A673 (cell line): Measurements from ENCODE around the gene LGR6. TPM values are rescaled to one million over a fixed set of nuclear protein-coding genes. Genes with fewer than 3 reads are reported as not detected.
A peak's percentile ranks its signal among the peaks of the same experiment; 100 is the strongest.

Experiments used
- BruUV-seq: library from RNA; stranded (reverse); fragments of 400-500 nt; replicated peaks from 2 replicates; lab custom pipeline; 2021; lab: Mats Ljungman, UMichigan
- CTCF ChIA-PET: fragments of 300-600 bp; sonication (Branson Sonifier 250); formaldehyde crosslinking; loops from one replicate; lab custom pipeline; 2022; ENCODE audit warnings: antibody characterized with exemption; lab: Charles Lee
- POLR2A ChIA-PET: fragments of 300-600 bp; sonication (Branson Sonifier 250); formaldehyde crosslinking; loops from one replicate; lab custom pipeline; 2022; ENCODE audit warnings: antibody characterized with exemption; ENCODE audit not compliant: low non-redundant PET; lab: Charles Lee
- DNase-seq: peaks from one replicate; pipeline ENCODE4 v3.0.0-alpha.2; 2015; ENCODE audit warnings: low spot score
- H3K27ac ChIP-seq: fragments of 200-600 bp; sonication (generic); 2 replicates; pipeline ENCODE4 v1.5.1; 2016; ENCODE audit warnings: mixed run types, low read depth, mild to moderate bottlenecking, mixed read lengths, antibody characterized with exemption, low read length; ENCODE audit not compliant: poor library complexity, severe bottlenecking
- H3K27me3 ChIP-seq: fragments of 200-600 bp; sonication (generic); replicated peaks from 2 replicates; pipeline ENCODE4 v1.6.1; 2017; ENCODE audit warnings: mixed run types, low read depth, mild to moderate bottlenecking, mixed read lengths, antibody characterized with exemption, low read length; ENCODE audit not compliant: insufficient read depth, poor library complexity
- H3K36me3 ChIP-seq: fragments of 200-600 bp; sonication (generic); 2 replicates; pipeline ENCODE4 v1.6.1; 2016; ENCODE audit warnings: mixed run types, mild to moderate bottlenecking, mixed read lengths, antibody characterized with exemption, low read length; ENCODE audit not compliant: insufficient read depth, poor library complexity, severe bottlenecking
- H3K4me1 ChIP-seq: fragments of 200-600 bp; sonication (generic); 2 replicates; pipeline ENCODE4 v1.6.1; 2017; ENCODE audit warnings: mixed run types, mild to moderate bottlenecking, mixed read lengths, antibody characterized with exemption, low read length; ENCODE audit not compliant: insufficient read depth, poor library complexity, severe bottlenecking
- H3K4me3 ChIP-seq: fragments of 200-600 bp; sonication (generic); 2 replicates; pipeline ENCODE4 v1.5.1; 2016; ENCODE audit warnings: low read depth, mixed run types, mild to moderate bottlenecking, mixed read lengths, low read length; ENCODE audit not compliant: poor library complexity, severe bottlenecking
- H3K9me3 ChIP-seq: fragments of 200-600 bp; sonication (generic); 2 replicates; pipeline ENCODE4 v1.6.1; 2016; ENCODE audit warnings: mixed run types, low read depth, mild to moderate bottlenecking, mixed read lengths, antibody characterized with exemption, low read length; ENCODE audit not compliant: poor library complexity, severe bottlenecking
- EZH2 ChIP-seq: fragments of 200-600 bp; sonication (generic); IDR thresholded peaks from 2 replicates; pipeline ENCODE4 v1.6.1; 2017; ENCODE audit warnings: borderline replicate concordance, low read depth, mild to moderate bottlenecking, mixed read lengths, antibody characterized with exemption, low read length; ENCODE audit not compliant: poor library complexity, severe bottlenecking
- intact Hi-C: fragments of 100-400 bp; cut with micrococcal nuclease; formaldehyde crosslinking; loops from one replicate; pipeline ENCODE4 v1.10.0; 2022; ENCODE audit not compliant: unreplicated experiment
- total RNA-seq: library from RNA; stranded (reverse); gene quantifications from 2 replicates; pipeline ENCODE4 v1.2.3, GENCODE V29; 2021
- TF ChIP-seq, protein P1 (sequence below): fragments of 300-800, 200-600 bp; sonication (generic); conservative IDR thresholded peaks from 2 replicates; pipeline ENCODE4 v1.5.1; 2017; ENCODE audit warnings: low read depth, mild to moderate bottlenecking, antibody characterized with exemption, low read length, moderate library complexity, mixed read lengths

LGR6 gene
- total RNA-seq, 1 experiment from 2014 or later, result not detected

DNA sequence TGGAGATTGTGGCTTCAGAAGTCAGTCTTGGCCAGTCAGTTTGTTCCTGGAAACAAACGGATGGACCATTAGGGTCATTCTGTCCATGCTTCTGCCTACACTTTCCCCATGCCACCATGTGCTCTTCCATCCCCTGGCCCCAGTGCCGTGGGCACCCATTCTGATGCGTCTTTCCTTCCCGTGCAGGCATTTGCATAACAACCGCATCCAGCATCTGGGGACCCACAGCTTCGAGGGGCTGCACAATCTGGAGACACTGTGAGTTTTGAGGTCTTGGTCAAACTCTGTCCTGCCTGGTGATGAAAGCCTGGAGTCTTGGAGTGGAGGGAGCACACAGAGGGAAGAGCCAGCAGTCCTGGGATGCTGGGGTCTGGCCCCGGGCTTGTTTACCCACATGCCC, 87.0 kb downstream of the LGR6 start:
- Histone ChIP-seq H3K9me3 (no peaks in the 10 kb centered on the region), H3K27ac (no peak overlapping the region), H3K27me3 (no peaks in the 10 kb centered on the region), H3K4me3 (no peak overlapping the region), H3K36me3 (no peaks in the 10 kb centered on the region), H3K4me1 (peaks cover 30% of the 10 kb centered on the region)
- CTCF ChIA-PET, result no interaction called here
- TF ChIP-seq, protein P1, sequence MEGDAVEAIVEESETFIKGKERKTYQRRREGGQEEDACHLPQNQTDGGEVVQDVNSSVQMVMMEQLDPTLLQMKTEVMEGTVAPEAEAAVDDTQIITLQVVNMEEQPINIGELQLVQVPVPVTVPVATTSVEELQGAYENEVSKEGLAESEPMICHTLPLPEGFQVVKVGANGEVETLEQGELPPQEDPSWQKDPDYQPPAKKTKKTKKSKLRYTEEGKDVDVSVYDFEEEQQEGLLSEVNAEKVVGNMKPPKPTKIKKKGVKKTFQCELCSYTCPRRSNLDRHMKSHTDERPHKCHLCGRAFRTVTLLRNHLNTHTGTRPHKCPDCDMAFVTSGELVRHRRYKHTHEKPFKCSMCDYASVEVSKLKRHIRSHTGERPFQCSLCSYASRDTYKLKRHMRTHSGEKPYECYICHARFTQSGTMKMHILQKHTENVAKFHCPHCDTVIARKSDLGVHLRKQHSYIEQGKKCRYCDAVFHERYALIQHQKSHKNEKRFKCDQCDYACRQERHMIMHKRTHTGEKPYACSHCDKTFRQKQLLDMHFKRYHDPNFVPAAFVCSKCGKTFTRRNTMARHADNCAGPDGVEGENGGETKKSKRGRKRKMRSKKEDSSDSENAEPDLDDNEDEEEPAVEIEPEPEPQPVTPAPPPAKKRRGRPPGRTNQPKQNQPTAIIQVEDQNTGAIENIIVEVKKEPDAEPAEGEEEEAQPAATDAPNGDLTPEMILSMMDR, result no peak
- no peak for TF ChIP-seq EZH2
- no TSS peak for BruUV-seq
- POLR2A ChIA-PET, result interaction anchor here (0.6 kb wide), 1 partner anchor 993 kb away, joined by 3 read pairs; no protein-coding TSS in a partner anchor
- intact Hi-C loops, result no loop called here
- no peak for DNase-seq

DNA sequence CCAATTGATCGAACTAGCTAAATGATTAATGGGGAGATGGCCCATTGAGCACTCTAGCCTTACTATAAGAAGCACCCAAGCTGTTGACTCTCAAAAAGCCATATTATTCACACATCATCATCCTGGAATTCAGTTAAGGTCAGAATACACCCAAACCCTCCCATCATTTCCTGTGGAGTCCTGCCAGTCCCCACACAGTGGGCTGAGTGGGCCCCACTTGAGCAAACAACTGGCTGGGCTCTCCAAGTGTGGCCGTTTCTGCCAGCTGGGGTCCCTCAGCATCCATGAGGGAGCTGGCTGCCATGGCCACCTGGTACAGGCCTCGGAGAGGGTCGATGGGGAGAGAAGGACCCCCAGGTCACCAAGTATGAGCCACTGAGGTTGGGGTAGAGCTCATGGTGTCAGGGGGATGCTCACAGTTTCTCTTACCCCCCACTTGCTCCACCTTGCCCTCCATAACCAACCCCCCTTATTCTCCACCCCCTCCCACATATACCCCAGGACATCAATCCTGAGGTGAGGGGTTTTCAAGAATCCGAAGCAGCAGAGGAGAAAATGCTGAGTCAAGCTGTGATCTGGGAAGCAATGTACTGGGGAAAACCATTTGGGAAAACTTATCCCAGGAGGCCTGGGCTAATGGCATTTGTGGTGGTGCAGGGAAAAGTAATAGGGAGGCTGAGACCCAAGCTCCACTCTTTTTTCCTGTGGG, 87.9 kb downstream of the LGR6 start:
- TF ChIP-seq, protein P1, result no peak
- TF ChIP-seq EZH2, result no peak
- Histone ChIP-seq H3K4me1 (peaks cover 30% of the 10 kb centered on the region), H3K9me3 (no peaks in the 10 kb centered on the region), H3K36me3 (no peaks in the 10 kb centered on the region), H3K27ac (no peak overlapping the region), H3K27me3 (no peaks in the 10 kb centered on the region), H3K4me3 (no peak overlapping the region)
- intact Hi-C loops, result no loop called here
- ChIA-PET CTCF (interaction anchor here (0.8 kb wide), 1 partner anchor 20 kb away, joined by 3 read pairs; no protein-coding TSS in a partner anchor), POLR2A (interaction anchor here (0.6 kb wide), 1 partner anchor 994 kb away, joined by 3 read pairs; no protein-coding TSS in a partner anchor)
- peak; percentile 41 for DNase-seq
- no TSS peak for BruUV-seq

DNA sequence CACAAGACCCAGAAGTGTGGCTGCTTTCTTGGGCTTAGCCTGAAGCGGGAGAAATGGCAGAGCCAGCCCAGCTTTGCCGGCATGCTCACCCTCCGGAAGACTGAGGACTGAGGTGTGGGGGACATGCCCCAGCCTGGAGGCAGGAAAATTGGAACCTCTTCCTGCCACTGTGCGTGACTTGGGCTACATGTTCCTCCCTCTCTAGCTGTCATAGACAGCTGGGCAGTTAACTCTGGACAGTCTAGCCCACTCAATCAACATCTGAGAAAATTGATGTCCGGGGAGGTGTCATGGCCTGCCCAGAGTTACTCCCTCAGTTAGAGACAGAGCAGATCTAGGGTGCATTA, 88.4 kb downstream of the LGR6 start:
- no TSS peak for BruUV-seq
- Histone ChIP-seq H3K27me3 (no peaks in the 10 kb centered on the region), H3K9me3 (no peaks in the 10 kb centered on the region), H3K27ac (no peak overlapping the region), H3K4me1 (peaks cover 30% of the 10 kb centered on the region), H3K36me3 (no peaks in the 10 kb centered on the region), H3K4me3 (no peak overlapping the region)
- POLR2A ChIA-PET, result no interaction called here
- intact Hi-C loops, result no loop called here
- TF ChIP-seq, protein P1, result no peak
- TF ChIP-seq EZH2, result no peak
- no peak for DNase-seq
- CTCF ChIA-PET, result interaction anchor here (0.8 kb wide), 1 partner anchor 20 kb away, joined by 3 read pairs; no protein-coding TSS in a partner anchor
